ENCODE results near the gene FBH1. TPM values are rescaled to one million over a fixed set of nuclear protein-coding genes. Genes with fewer than 3 reads are reported as not detected.

The FBH1 gene
- polyA plus RNA-seq, 1 donor from 2014 or later, result 41.1 TPM

DNA sequence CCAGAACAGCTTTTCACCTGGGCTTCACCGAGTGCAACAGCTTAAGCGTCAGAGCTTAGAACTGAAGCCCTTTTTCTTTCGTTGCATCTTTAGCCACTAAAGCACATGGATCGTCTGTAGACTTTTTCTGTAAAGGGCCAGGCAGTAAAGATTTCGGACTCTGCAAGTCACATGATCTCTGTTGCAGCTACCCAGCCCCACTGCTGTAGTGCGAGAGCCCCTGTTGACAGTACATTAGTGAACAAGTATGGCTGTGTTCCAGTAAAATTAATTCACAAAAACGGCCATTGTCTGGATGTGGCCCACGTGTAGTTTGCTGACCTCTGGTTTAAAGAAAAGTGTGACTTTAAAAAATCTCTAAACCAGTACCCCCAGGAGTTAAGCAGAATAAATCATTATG is 39.4 kb downstream of the FBH1 start:
- no peak for TF ChIP-seq POLR2AphosphoS5 (IDR thresholded peaks at IDR 0.05)
- no peak for TF ChIP-seq MXI1 (conservative IDR thresholded peaks at IDR 0.05; ENCODE audit: poor library complexity, severe bottlenecking)
- no peak for TF ChIP-seq SMC3 (conservative IDR thresholded peaks at IDR 0.05; ENCODE audit: poor library complexity)
- no peak for TF ChIP-seq RAD21 (conservative IDR thresholded peaks at IDR 0.05)
- no peak for TF ChIP-seq EZH2 (IDR thresholded peaks at IDR 0.05; ENCODE audit: borderline replicate concordance, insufficient read depth, low read length, poor library complexity, severe bottlenecking)
- TF ChIP-seq TAF1 (IDR thresholded peaks at IDR 0.05; ENCODE audit: low read depth), result no peak
- TF ChIP-seq EP300 (conservative IDR thresholded peaks at IDR 0.05; ENCODE audit: poor library complexity, severe bottlenecking), result no peak
- TF ChIP-seq CTCF (IDR thresholded peaks at IDR 0.05; ENCODE audit: poor library complexity, severe bottlenecking), result no peak
- TF ChIP-seq REST (IDR thresholded peaks at IDR 0.05; ENCODE audit: borderline replicate concordance), result no peak
- Histone ChIP-seq H3K4me3 (ENCODE audit: low read length) (no peak overlapping the region), H3F3A (ENCODE audit: insufficient read depth, low read length, poor library complexity, severe bottlenecking) (no peaks in the 10 kb centered on the region), H2AFZ (ENCODE audit: low read depth, low read length) (no peak overlapping the region), H3K9me2 (ENCODE audit: insufficient read depth, low read length) (no peaks in the 10 kb centered on the region), H3K79me2 (replicated peaks; ENCODE audit: insufficient read depth, low read length) (no peaks in the 10 kb centered on the region), H4K20me1 (ENCODE audit: insufficient read depth) (no peaks in the 10 kb centered on the region), H3K27me3 (ENCODE audit: insufficient read depth, low read depth, low read length) (no peaks in the 10 kb centered on the region), H3K9me3 (ENCODE audit: low read length) (no peaks in the 10 kb centered on the region), H3K9ac (ENCODE audit: low read length) (no peak overlapping the region), H3K27ac (ENCODE audit: low read length) (no peak overlapping the region), H3K36me3 (ENCODE audit: insufficient read depth, low read length) (no peaks in the 10 kb centered on the region), H3K4me2 (ENCODE audit: low read length) (no peak overlapping the region)

GRCh38 chr10:5930272-5930671 is 40.2 kb downstream of the FBH1 start:
- Histone ChIP-seq H3K79me2 (replicated peaks; ENCODE audit: insufficient read depth, low read length) (no peaks in the 10 kb centered on the region), H3K9ac (ENCODE audit: low read length) (no peak overlapping the region), H3K9me2 (ENCODE audit: insufficient read depth, low read length) (no peaks in the 10 kb centered on the region), H3K4me2 (ENCODE audit: low read length) (no peak overlapping the region), H4K20me1 (ENCODE audit: insufficient read depth) (no peaks in the 10 kb centered on the region), H3K27me3 (ENCODE audit: insufficient read depth, low read depth, low read length) (no peaks in the 10 kb centered on the region), H3F3A (ENCODE audit: insufficient read depth, low read length, poor library complexity, severe bottlenecking) (no peaks in the 10 kb centered on the region), H3K36me3 (ENCODE audit: insufficient read depth, low read length) (no peaks in the 10 kb centered on the region), H3K9me3 (ENCODE audit: low read length) (no peaks in the 10 kb centered on the region), H3K27ac (ENCODE audit: low read length) (no peak overlapping the region), H2AFZ (ENCODE audit: low read depth, low read length) (no peak overlapping the region), H3K4me3 (ENCODE audit: low read length) (no peak overlapping the region)
- TF ChIP-seq MXI1 (conservative IDR thresholded peaks at IDR 0.05; ENCODE audit: poor library complexity, severe bottlenecking) (no peak), CTCF (IDR thresholded peaks at IDR 0.05; ENCODE audit: poor library complexity, severe bottlenecking) (no peak), RAD21 (conservative IDR thresholded peaks at IDR 0.05) (no peak), EZH2 (IDR thresholded peaks at IDR 0.05; ENCODE audit: borderline replicate concordance, insufficient read depth, low read length, poor library complexity, severe bottlenecking) (no peak), EP300 (conservative IDR thresholded peaks at IDR 0.05; ENCODE audit: poor library complexity, severe bottlenecking) (no peak), POLR2AphosphoS5 (IDR thresholded peaks at IDR 0.05) (no peak), TAF1 (IDR thresholded peaks at IDR 0.05; ENCODE audit: low read depth) (no peak), REST (IDR thresholded peaks at IDR 0.05; ENCODE audit: borderline replicate concordance) (no peak), SMC3 (conservative IDR thresholded peaks at IDR 0.05; ENCODE audit: poor library complexity) (no peak)

Data from neural cell (in vitro differentiated cells).